Sigmoid colon (tissue), 7 donors: ENCODE results near the gene SLC25A53. TPM values are rescaled to one million over a fixed set of nuclear protein-coding genes. Genes with fewer than 3 reads are reported as not detected.
"Not testable (repeated sequence)": the region's sequence is repeated elsewhere in the genome, so short reads cannot be mapped to it uniquely, and the experiment has no call there.

Experiments
- DNase-seq: peaks from one replicate; pipeline ENCODE4 v3.0.0-alpha.2; 2019
- H3K27ac ChIP-seq, 4 donors: fragments of 200-600 bp; sonication (generic); one replicate each; pipeline ENCODE4 v1.5.1; 2016 to 2019; ENCODE audit warnings: mild to moderate bottlenecking in 1 of 4
- H3K27me3 ChIP-seq, 3 donors: fragments of 200-600 bp; sonication (generic); one replicate each; pipeline ENCODE4 v1.5.1; 2019; ENCODE audit warnings: mild to moderate bottlenecking in 1 of 3
- H3K36me3 ChIP-seq, 4 donors: fragments of 200-600 bp; sonication (generic); one replicate each; pipeline ENCODE4 v1.5.1; 2016 to 2019
- H3K4me1 ChIP-seq, 4 donors: fragments of 200-600 bp; sonication (generic); one replicate each; pipeline ENCODE4 v1.5.1; 2017 to 2019
- H3K4me3 ChIP-seq, 4 donors: fragments of 200-600 bp; sonication (generic); one replicate each; pipeline ENCODE4 v1.5.1; 2017 to 2019; ENCODE audit warnings: mild to moderate bottlenecking in 2 of 4, moderate library complexity in 1 of 4
- H3K9me3 ChIP-seq, 4 donors: fragments of 200-600 bp in 3 of 4; sonication (generic) in 3 of 4; one replicate each; pipeline versions ENCODE4 v1.5.1 to v1.6.1; 2013 to 2019
- CTCF ChIP-seq, 4 experiments: fragments of 450-650 bp in 3 of 4; fragments of 200-600 bp in 1 of 4; IDR thresholded peaks; one replicate each; pipeline ENCODE4 v1.5.1; 2016 to 2019; ENCODE audit warnings: antibody characterized with exemption in 4 of 4, mild to moderate bottlenecking in 3 of 4, moderate library complexity in 2 of 4
- EP300 ChIP-seq, 4 donors: sonication (generic); formaldehyde crosslinking; IDR thresholded peaks; one replicate each; pipeline ENCODE4 v1.6.1; 2017; ENCODE audit warnings: antibody characterized with exemption in 4 of 4
- POLR2A ChIP-seq, 2 donors: fragments of 450-650 bp; IDR thresholded peaks; one replicate each; pipeline ENCODE4 v1.6.1; 2016; ENCODE audit warnings: antibody characterized with exemption in 2 of 2, mild to moderate bottlenecking in 2 of 2, moderate library complexity in 2 of 2
- POLR2AphosphoS5 ChIP-seq, 4 donors: sonication (generic); formaldehyde crosslinking; IDR thresholded peaks; one replicate each; pipeline ENCODE4 v1.6.1; 2017; ENCODE audit warnings: antibody characterized with exemption in 4 of 4
- WGBS, 2 donors: extraction: QIAGEN DNeasy Blood & Tissue Kit; methylation state at CpG; one replicate each; pipeline ENCODE4 v1.1.7; 2013; 5-methylcytosine and 5-hydroxymethylcytosine counted together
- intact Hi-C: fragments of 100-400 bp; cut with DNase I; formaldehyde crosslinking; loops from one replicate; pipeline ENCODE4 v1.15.1; 2023
- polyA plus RNA-seq, 3 donors: library from polyadenylated mRNA; stranded (reverse); fragments of 200-250 nt; gene quantifications; one replicate each; pipeline ENCODE4 v1.2.3, GENCODE V29; 2013
- total RNA-seq, 4 donors: library from RNA; depleted of rRNA; stranded (reverse); fragments of >200 nt; gene quantifications; one replicate each; pipeline ENCODE4 v1.1.0, GENCODE V29; 2016
- donor health status: healthy with polysubstance abuse.
- donor health status: Bipolar disorder and iron deficiency.
- donor health status: healthy.

SLC25A53 gene
- total and polyA plus RNA-seq, 7 donors: 8.2 to 23.5 (median 14.7) TPM

DNA sequence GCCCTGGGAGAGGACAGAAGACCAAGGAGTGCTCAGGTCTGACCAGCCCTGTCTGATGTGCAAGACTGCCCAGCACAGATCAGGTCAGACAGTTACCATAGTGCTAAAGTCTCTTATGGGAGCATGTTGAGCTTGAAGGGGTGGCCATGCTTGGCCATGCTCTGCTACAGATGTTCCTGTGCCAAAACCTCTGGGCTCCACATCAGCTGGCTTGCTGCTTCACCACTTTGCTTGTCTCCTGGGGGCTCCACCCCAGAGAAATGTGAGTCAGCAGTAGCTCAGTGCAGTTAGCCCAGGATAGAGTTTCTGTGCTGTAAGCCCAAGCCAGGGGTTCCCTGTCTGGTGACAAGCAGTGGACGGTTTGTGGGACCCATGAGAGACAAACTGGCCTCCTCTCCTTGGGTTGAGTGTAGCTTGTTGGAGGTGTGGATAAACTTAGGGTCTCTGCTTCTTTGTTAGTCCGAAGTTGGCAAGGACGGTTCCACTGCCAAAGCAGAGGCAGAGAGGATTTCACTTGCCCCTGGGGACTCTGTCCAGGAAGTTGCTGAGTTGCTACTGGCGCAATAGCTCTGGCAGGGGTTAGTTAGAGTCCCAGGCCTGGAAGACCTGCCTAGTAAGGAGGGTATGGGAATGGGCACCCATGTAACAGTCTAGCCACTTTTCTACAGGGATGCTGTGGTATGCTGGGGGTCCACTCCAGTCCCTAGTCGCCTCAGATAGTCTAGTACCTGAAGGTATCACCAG, 72.1 kb downstream of the SLC25A53 start:
- DNase-seq: no peak
- Histone ChIP-seq H3K36me3 (no peaks in the 10 kb centered on the region), H3K4me1 (no peaks in the 10 kb centered on the region), H3K27me3 (no peaks in the 10 kb centered on the region), H3K9me3 (no peaks in the 10 kb centered on the region), H3K4me3 (no peak overlapping the region), H3K27ac (no peak overlapping the region)
- 80 to 87% methylated on average over 5 of the region's 5 CpGs for WGBS, 2 donors
- intact Hi-C loops: no loop called here
- no peak for TF ChIP-seq CTCF (IDR thresholded peaks at IDR 0.05)
- TF ChIP-seq POLR2AphosphoS5 (IDR thresholded peaks at IDR 0.05): no peak
- no peak for TF ChIP-seq EP300 (IDR thresholded peaks at IDR 0.05)
- no peak for TF ChIP-seq POLR2A (IDR thresholded peaks at IDR 0.05)

- Histone ChIP-seq H3K4me3 (no peak overlapping the region), H3K9me3 (no peaks in the 10 kb centered on the region), H3K27ac (no peak overlapping the region), H3K4me1 (no peaks in the 10 kb centered on the region), H3K36me3 (no peaks in the 10 kb centered on the region), H3K27me3 (no peaks in the 10 kb centered on the region)
- 69 to 86% methylated on average over 4 of the region's 4 CpGs for WGBS, 2 donors
- TF ChIP-seq POLR2A (IDR thresholded peaks at IDR 0.05): no peak
- TF ChIP-seq POLR2AphosphoS5 (IDR thresholded peaks at IDR 0.05): no peak
- no peak for TF ChIP-seq EP300 (IDR thresholded peaks at IDR 0.05)
- TF ChIP-seq CTCF (IDR thresholded peaks at IDR 0.05): no peak
- no peak for DNase-seq
- intact Hi-C loops: no loop called here
Measured at GRCh38 chrX:104084063-104084462, 72.7 kb downstream of the SLC25A53 start.

- H3K27me3 ChIP-seq, H3K4me3 ChIP-seq, H3K4me1 ChIP-seq, H3K9me3 ChIP-seq, intact Hi-C loops, DNase-seq, H3K27ac ChIP-seq, H3K36me3 ChIP-seq: not testable (repeated sequence)
- no CpG with 5 or more reads among the region's 6 CpGs for WGBS, 2 donors
Measured at GRCh38 chrX:104077854-104078253, 79.0 kb downstream of the SLC25A53 start.

GRCh38 chrX:104075778-104076445, 80.9 kb downstream of the SLC25A53 start, which contains the start of gene TMSB15C:
TSS of gene TMSB15C (minus strand) at chrX:104076236.
- intact Hi-C loops, H3K36me3 ChIP-seq, DNase-seq, H3K27me3 ChIP-seq, H3K4me1 ChIP-seq, H3K9me3 ChIP-seq, H3K4me3 ChIP-seq, H3K27ac ChIP-seq: not testable (repeated sequence)
- no CpG with 5 or more reads among the region's 46 CpGs for WGBS, 2 donors

DNA sequence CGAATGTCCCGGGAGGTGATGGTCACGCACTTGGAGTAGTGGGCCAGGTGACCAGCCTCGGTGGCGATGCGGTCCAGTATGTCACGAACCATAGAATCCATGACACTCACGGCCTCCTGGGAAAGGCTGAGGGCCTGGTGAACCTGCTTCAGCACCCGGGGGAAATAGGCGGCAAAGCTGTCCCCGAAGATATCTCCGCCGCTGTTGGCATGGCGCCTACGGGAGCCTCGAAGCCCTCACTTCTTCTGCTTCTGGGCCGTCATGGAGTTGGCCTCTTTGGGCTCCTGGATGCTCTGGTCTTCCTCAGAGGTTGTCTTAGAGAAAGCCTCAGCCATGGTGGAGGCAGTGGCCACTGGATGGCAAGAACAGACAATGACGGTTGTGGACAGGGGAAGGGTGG, 94.2 kb downstream of the SLC25A53 start:
- H3K27ac ChIP-seq, H3K9me3 ChIP-seq, DNase-seq, intact Hi-C loops, H3K4me1 ChIP-seq, H3K36me3 ChIP-seq, H3K27me3 ChIP-seq, H3K4me3 ChIP-seq: not testable (repeated sequence)
- WGBS, 2 donors: 94 to 96% methylated on average over 9 of the region's 18 CpGs

- intact Hi-C loops, H3K36me3 ChIP-seq: not testable (repeated sequence)
- WGBS, 2 donors: no CpG with 5 or more reads among the region's 13 CpGs
Measured at GRCh38 chrX:104054956-104055355, 101.9 kb downstream of the SLC25A53 start.

More at GRCh38 chrX:104054956-104055355, 101.9 kb downstream of the SLC25A53 start:
- H3K4me1 ChIP-seq, H3K4me3 ChIP-seq, H3K27ac ChIP-seq, H3K9me3 ChIP-seq, H3K27me3 ChIP-seq, DNase-seq: not testable (repeated sequence)

Other genes with a start within 250 kb of the SLC25A53 start
- gene TMSB15B, start 194.4 kb downstream of the SLC25A53 start, total RNA-seq: 10 to 100 TPM in 1 of 4 donors, 1 to 10 TPM in 3; 1.1 to 10.5 (median 5.1) TPM
- 1 to 10 TPM; 2.5 to 7.2 (median 3.9) TPM for gene TMSB15B, start 194.4 kb downstream of the SLC25A53 start, polyA plus RNA-seq
- not detected for gene H2BW1, start 143.3 kb downstream of the SLC25A53 start, total RNA-seq
- not detected for gene H2BW1, start 143.3 kb downstream of the SLC25A53 start, polyA plus RNA-seq
- not detected for gene H2BW2, start 117.1 kb downstream of the SLC25A53 start, total RNA-seq
- gene H2BW2, start 117.1 kb downstream of the SLC25A53 start, polyA plus RNA-seq: not detected
- gene TMSB15C, start 80.8 kb downstream of the SLC25A53 start, total RNA-seq: 1 to 10 TPM; 1.2 to 9.4 (median 5.9) TPM
- 1 to 10 TPM in 1 of 3 donors, not detected in 2; 1.0 TPM for gene TMSB15C, start 80.8 kb downstream of the SLC25A53 start, polyA plus RNA-seq
- 1 to 10 TPM in 3 of 4 donors, under 1 TPM in 1; 0.66 to 2.9 (median 1.7) TPM for gene ZCCHC18, start 44.5 kb downstream of the SLC25A53 start, total RNA-seq
- 1 to 10 TPM in 2 of 3 donors, not detected in 1; 2.7 to 4.2 TPM for gene ZCCHC18, start 44.5 kb downstream of the SLC25A53 start, polyA plus RNA-seq
- gene FAM199X, start 9.4 kb upstream of the SLC25A53 start, total RNA-seq: 10 to 100 TPM; 15.7 to 21.0 (median 18.6) TPM
- 10 to 100 TPM; 13.8 to 17.1 (median 15.6) TPM for gene FAM199X, start 9.4 kb upstream of the SLC25A53 start, polyA plus RNA-seq
- gene ESX1, start 97.9 kb upstream of the SLC25A53 start, total RNA-seq: not detected
- not detected for gene ESX1, start 97.9 kb upstream of the SLC25A53 start, polyA plus RNA-seq